GF-D8 (cell line): ENCODE data around the gene PHF11.
"Not testable (repeated sequence)": the region's sequence is repeated elsewhere in the genome, so short reads cannot be mapped to it uniquely, and the experiment has no call there.

Experiments used
- DNase-seq: peaks from one replicate; lab custom pipeline; 2025; lab: John Stamatoyannopoulos, UW

Gene PHF11

DNA sequence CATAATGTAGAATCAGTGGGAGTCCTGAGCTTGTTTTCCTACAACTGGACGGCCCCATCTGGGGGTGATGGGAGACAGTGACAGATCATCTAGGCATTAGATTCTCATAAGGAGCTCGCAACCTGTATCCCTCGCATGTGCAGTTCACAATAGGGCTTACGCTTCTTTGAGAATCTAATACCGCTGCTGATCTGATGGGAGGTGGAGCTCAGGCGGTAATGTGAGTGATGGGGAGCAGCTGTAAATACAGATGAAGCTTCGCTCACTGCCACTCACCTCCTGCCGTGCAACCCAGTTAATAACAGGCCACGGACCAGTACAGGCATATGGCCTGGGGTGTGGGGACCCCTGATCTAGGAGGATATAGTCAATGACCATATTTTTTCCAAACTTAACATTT, 50.8 kb downstream of the PHF11 start:
- DNase-seq: no peak

DNA sequence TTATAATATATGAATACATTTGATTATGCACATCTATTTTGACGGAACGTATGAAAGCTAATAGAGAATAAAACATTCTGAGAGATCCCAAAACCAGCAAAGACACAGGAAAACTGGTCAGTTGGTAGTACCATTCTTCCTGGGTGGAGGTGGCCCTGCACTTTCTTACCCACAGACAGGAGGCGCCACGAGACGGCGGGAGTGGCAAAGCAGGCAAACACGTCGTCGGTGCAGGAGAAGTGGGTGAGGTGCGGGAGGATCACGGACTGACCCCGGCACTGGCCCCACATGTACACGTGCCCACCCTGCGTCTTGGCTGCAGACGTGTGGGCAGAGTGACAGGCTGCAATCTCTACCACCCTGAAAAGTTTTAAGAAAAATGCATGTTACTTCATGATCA, 53.5 kb downstream of the PHF11 start:
- DNase-seq: no peak

GRCh38 chr13:49550942-49551644, 55.3 kb downstream of the PHF11 start:
- no peak for DNase-seq

DNA sequence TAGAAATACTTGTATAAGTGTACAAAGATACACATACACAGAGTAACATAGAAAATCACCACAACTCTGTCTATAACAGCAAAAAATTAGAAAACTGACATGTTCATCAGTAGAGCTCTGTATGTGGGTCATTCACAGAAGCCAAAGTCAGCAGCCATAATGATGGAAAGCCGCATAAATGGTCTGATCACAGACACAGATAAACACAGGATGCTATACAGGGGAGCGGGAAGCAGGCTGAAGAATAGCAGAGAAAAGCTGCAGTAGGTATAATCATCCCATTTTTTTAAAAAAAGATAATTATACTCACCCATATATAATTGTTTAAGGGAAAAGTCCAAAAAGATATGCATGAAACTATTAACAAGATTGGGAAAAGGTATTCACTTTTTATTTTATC, 58.1 kb downstream of the PHF11 start:
- DNase-seq: no peak

GRCh38 chr13:49554387-49554786, 58.6 kb downstream of the PHF11 start:
- no peak for DNase-seq

- no peak for DNase-seq
Observed at GRCh38 chr13:49559006-49559405, 63.3 kb downstream of the PHF11 start.

DNA sequence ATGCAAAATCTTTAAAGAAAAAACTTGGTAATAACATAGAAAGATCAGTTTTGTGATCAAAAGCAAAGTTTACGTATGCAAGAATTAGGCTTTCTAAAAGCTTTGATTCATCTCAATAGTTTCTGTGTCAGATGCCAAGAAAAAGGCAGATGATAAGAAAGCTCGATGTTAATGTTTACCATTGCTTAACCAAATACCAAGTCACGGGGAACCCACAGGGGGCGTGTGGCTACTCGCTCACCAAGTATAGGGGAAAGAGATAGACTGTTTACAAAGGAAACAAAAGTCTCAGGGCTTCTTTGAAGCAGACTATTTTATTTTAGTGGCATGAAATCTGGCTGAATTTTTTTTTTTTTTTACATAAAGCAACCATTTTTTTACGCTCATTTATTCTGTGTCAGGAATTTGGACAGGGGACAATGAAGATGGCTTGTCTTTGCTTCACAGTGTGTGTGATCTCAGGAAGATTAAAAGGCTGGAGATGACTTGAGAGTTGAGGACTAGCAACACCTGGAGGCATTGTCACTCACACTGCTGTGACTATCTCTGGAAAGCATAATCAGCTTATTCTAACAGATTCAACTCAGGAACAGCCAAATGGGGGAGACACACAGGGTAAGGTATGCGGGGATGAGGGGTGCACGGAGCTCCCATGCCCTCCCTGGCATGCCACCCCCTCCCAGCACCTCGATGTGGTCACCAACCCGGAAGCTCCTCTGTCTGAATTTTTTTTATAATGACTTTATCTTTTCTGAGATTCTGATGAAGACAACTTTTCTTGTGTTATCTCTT, 64.7 kb downstream of the PHF11 start:
- DNase-seq: no peak

GRCh38 chr13:49561062-49561410, 65.3 kb downstream of the PHF11 start:
- no peak for DNase-seq

- no peak for DNase-seq
Observed at GRCh38 chr13:49563516-49563915, 67.8 kb downstream of the PHF11 start.

GRCh38 chr13:49565461-49565860, 69.7 kb downstream of the PHF11 start:
- DNase-seq: not testable (repeated sequence)

GRCh38 chr13:49566461-49566860, 70.7 kb downstream of the PHF11 start:
- no peak for DNase-seq

DNA sequence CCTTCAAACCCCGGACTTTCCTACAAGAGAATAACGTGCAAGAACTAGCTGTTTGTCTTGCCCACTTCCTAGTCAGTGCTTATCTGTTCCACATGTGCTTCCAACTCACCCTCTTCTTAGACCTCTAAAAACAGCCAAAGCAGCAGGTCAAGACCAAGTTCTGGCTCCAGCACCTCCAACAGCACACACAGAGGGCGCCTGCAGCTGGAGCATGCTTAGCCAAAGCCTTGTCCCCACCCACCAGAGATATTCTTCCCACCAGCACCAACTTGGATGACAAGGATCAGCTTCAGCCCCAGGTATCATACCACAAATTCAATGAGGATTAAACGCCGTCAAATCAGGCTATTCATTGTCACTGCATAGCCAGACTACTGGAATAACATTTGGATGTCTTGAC, 71.7 kb downstream of the PHF11 start:
- DNase-seq: no peak

DNA sequence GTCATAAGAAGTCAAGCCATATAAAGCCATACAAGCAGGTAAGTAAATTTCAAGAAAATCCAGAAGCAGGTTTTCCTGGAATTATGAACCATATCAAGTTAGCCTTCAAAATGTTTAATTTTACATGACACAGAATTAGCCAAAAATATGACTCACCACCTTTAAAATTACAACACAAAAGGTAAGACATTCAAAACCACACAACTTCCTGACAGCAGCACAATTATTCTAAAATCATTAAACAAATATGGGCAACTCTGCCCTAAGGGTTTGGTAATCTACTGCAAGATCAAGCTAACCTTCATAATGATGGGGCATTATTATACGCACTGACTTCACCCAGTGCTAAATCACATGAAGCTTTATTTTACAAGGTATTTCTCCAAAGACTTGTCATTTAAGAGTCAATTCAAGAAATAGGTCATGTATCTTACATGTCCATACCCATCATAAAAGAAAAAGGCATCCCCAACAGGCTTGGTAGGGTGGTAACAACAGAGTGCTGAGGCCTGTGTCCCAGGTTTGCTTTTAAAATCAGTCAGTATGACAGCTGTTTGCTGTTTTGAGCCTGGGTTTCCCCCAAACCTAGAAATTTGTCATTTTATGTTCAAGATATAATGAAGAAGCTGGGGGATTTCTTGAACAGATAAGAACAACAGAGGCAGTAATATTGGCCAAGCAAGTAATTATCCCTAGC, 74.4 kb downstream of the PHF11 start:
- no peak for DNase-seq

DNA sequence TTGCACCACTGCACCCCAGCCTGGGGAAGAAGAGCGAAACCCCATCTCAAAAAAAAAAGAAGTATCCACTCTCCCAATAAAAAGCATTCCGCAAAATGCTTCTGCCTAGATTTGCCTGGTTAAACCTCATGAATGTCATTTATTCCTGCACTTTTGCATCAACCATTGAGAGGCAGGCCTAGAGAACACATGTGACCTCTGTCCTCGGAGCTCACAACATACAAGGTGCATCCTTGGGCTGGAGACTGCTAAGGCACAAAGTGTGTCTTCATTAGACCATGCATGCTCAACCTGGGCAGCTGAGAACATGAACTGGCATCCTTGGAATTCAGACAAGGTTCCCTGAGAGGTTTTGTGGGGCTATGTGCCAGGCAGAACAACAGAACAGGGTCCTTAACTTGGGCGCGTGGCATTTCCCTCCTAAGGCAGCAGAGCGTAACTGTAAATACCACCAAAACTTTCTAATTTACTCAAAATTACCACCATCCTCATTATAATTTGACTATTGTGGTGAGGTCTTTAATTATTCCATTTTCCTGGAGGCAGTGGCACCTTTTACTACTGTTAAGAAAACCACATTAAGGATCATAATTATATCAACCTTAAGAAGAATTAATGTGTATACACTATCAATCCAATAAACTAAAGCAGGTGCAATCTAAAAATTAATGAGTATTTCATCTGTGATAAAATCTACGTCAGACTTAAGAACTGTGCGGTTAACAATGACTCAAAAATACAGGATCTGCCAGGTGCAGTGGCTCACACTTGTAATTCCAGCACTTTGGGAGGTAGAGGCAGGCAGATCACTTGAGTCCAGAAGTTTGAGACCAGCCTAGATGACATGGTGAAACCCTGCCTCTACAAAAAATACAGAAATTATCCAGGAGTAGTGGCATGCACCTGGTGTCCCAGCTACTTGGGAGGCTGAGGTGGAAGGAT, 75.8 kb downstream of the PHF11 start:
- no peak for DNase-seq
